ENCODE results near the gene ISLR.

DNA sequence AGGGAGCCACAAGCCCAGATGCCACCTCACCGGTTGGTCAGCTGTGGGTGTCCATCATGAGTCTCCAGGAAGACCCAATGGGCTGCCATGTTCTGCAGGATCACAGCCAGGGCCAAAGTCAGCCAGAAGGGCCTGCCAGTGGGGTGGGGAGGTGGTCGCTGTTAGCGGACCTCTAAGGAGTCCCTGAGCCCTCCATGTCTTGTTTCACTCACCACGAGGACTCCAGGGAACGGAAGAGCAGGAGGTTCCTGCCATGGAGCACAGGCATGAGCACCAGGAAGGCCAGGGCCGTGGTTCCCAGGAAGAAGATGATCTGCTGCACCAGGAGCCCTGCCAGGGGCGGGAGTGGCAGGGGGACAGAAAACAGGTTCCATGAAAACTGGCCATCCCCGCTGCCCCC, 8.6 kb downstream of the ISLR start:
- TF ChIP-seq, protein P1, sequence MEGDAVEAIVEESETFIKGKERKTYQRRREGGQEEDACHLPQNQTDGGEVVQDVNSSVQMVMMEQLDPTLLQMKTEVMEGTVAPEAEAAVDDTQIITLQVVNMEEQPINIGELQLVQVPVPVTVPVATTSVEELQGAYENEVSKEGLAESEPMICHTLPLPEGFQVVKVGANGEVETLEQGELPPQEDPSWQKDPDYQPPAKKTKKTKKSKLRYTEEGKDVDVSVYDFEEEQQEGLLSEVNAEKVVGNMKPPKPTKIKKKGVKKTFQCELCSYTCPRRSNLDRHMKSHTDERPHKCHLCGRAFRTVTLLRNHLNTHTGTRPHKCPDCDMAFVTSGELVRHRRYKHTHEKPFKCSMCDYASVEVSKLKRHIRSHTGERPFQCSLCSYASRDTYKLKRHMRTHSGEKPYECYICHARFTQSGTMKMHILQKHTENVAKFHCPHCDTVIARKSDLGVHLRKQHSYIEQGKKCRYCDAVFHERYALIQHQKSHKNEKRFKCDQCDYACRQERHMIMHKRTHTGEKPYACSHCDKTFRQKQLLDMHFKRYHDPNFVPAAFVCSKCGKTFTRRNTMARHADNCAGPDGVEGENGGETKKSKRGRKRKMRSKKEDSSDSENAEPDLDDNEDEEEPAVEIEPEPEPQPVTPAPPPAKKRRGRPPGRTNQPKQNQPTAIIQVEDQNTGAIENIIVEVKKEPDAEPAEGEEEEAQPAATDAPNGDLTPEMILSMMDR (IDR thresholded peaks at IDR 0.05), result no peak
- TF ChIP-seq POLR2A (IDR thresholded peaks at IDR 0.05) (no peak), EP300 (IDR thresholded peaks at IDR 0.05) (no peak)
